SU-DHL-6 (cell line): ENCODE results near the gene HINT2.

ENCODE experiments used
- H2AFZ ChIP-seq: fragments of 200-600 bp; sonication (generic); 2 replicates; pipeline ENCODE4 v1.6.1; 2014; ENCODE audit warnings: low read depth, mild to moderate bottlenecking, moderate library complexity, mixed read lengths, antibody characterized with exemption, low read length; ENCODE audit not compliant: severe bottlenecking
- H3F3A ChIP-seq: fragments of 200-600 bp; shearing (Covaris generic); 2 replicates; pipeline ENCODE4 v1.6.0; 2016; ENCODE audit warnings: antibody characterized with exemption, mild to moderate bottlenecking; ENCODE audit not compliant: insufficient read depth
- H3K27ac ChIP-seq: fragments of 200-600 bp; sonication (generic); 2 replicates; pipeline ENCODE4 v1.5.1; 2016; ENCODE audit warnings: low read depth, mild to moderate bottlenecking, low read length, moderate library complexity, mixed read lengths
- H3K27me3 ChIP-seq: fragments of 200-600 bp; sonication (generic), shearing (Covaris generic); 2 replicates; pipeline ENCODE4 v1.6.0; 2014; ENCODE audit warnings: mild to moderate bottlenecking, low read length
- H3K36me3 ChIP-seq: fragments of 200-600 bp; sonication (generic); 2 replicates; pipeline ENCODE4 v1.6.1; 2014; ENCODE audit warnings: mild to moderate bottlenecking, low read length, mixed read lengths
- H3K4me2 ChIP-seq: fragments of 300-600, 200-600 bp; shearing (Covaris generic), sonication (generic); 2 replicates; pipeline ENCODE4 v1.6.0; 2014; ENCODE audit warnings: low read length, low read depth, mild to moderate bottlenecking; ENCODE audit not compliant: poor library complexity, severe bottlenecking
- H3K4me3 ChIP-seq: fragments of 200-600 bp; sonication (generic); 2 replicates; pipeline ENCODE4 v1.5.1; 2014; ENCODE audit warnings: antibody characterized with exemption, low read length, mild to moderate bottlenecking, mixed read lengths; ENCODE audit not compliant: insufficient read depth, poor library complexity, severe bottlenecking
- H3K79me2 ChIP-seq: fragments of 200-600 bp; sonication (generic); 2 replicates; pipeline ENCODE4 v1.6.1; 2014; ENCODE audit warnings: mild to moderate bottlenecking, low read length, moderate library complexity; ENCODE audit not compliant: insufficient read depth
- H3K9ac ChIP-seq: fragments of 200-600 bp; sonication (generic); 2 replicates; pipeline ENCODE4 v1.7.0; 2014; ENCODE audit warnings: mild to moderate bottlenecking, low read length
- H3K9me2 ChIP-seq: fragments of 200-600 bp; sonication (generic); replicated peaks from 2 replicates; pipeline ENCODE4 v1.6.1; 2014; ENCODE audit warnings: low read length; ENCODE audit not compliant: insufficient read depth
- H3K9me3 ChIP-seq: fragments of 200-600 bp; sonication (generic); 2 replicates; pipeline ENCODE4 v1.6.1; 2014; ENCODE audit warnings: low read length, mixed read lengths; ENCODE audit not compliant: insufficient read depth
- H4K20me1 ChIP-seq: fragments of 200-600 bp; sonication (generic); 2 replicates; pipeline ENCODE4 v1.6.1; 2014; ENCODE audit warnings: low read depth, mild to moderate bottlenecking, antibody characterized with exemption, low read length, moderate library complexity, mixed read lengths
- CTCF ChIP-seq: fragments of 200-600 bp; sonication (generic); IDR thresholded peaks from one replicate; pipeline ENCODE4 v1.5.1; 2017; ENCODE audit warnings: antibody characterized with exemption, mild to moderate bottlenecking, low read length, moderate library complexity; ENCODE audit not compliant: insufficient read depth, poor library complexity, severe bottlenecking
- EZH2phosphoT487 ChIP-seq: fragments of 200-600 bp; sonication (generic), shearing (Covaris generic); conservative IDR thresholded peaks from 2 replicates; pipeline ENCODE4 v1.6.1; 2018; ENCODE audit warnings: mild to moderate bottlenecking, antibody characterized with exemption, low read length, moderate library complexity, mixed read lengths

HINT2 gene

GRCh38 chr9:35847792-35848572 lies 33.1 kb upstream of the HINT2 start:
- Histone ChIP-seq H3K27ac (no peak overlapping the region), H3K4me3 (no peak overlapping the region), H3K36me3 (no peaks in the 10 kb centered on the region), H3K9ac (no peak overlapping the region), H3F3A (no peaks in the 10 kb centered on the region), H3K79me2 (no peaks in the 10 kb centered on the region), H3K27me3 (no peaks in the 10 kb centered on the region), H3K9me3 (no peaks in the 10 kb centered on the region), H4K20me1 (no peaks in the 10 kb centered on the region), H3K4me2 (no peak overlapping the region), H3K9me2 (no peaks in the 10 kb centered on the region), H2AFZ (no peak overlapping the region)
- TF ChIP-seq CTCF (no peak), EZH2phosphoT487 (no peak)

GRCh38 chr9:35845824-35846771 lies 31.3 kb upstream of the HINT2 start:
- H3K9me3 ChIP-seq, result no peaks in the 10 kb centered on the region
- H3F3A ChIP-seq, result no peaks in the 10 kb centered on the region
- H3K79me2 ChIP-seq, result no peaks in the 10 kb centered on the region
- H3K4me3 ChIP-seq, result no peak overlapping the region
- H3K4me2 ChIP-seq, result no peak overlapping the region
- no peak overlapping the region for H3K9ac ChIP-seq
- TF ChIP-seq CTCF (no peak), EZH2phosphoT487 (no peak)
- H3K27ac ChIP-seq, result no peak overlapping the region
- no peaks in the 10 kb centered on the region for H4K20me1 ChIP-seq
- H3K36me3 ChIP-seq, result no peaks in the 10 kb centered on the region
- no peak overlapping the region for H2AFZ ChIP-seq
- no peaks in the 10 kb centered on the region for H3K27me3 ChIP-seq
- H3K9me2 ChIP-seq, result no peaks in the 10 kb centered on the region

GRCh38 chr9:35844628-35845270 lies 29.9 kb upstream of the HINT2 start:
- Histone ChIP-seq H2AFZ (no peak overlapping the region), H3K4me2 (no peak overlapping the region), H3F3A (no peaks in the 10 kb centered on the region), H3K36me3 (no peaks in the 10 kb centered on the region), H3K4me3 (no peak overlapping the region), H3K9ac (no peak overlapping the region), H3K9me3 (no peaks in the 10 kb centered on the region), H3K79me2 (no peaks in the 10 kb centered on the region), H3K27ac (no peak overlapping the region), H4K20me1 (no peaks in the 10 kb centered on the region), H3K27me3 (no peaks in the 10 kb centered on the region), H3K9me2 (no peaks in the 10 kb centered on the region)
- TF ChIP-seq EZH2phosphoT487, result no peak
- TF ChIP-seq CTCF, result no peak
